MM.1S (cell line): ENCODE data around the gene PDS5B.

Source experiments
- CTCF ChIP-seq: fragments of 300-600 bp; sonication (generic); IDR thresholded peaks from 2 replicates; pipeline ENCODE4 v1.5.1; 2016; ENCODE audit warnings: antibody characterized with exemption, low read length, mixed read lengths
- EZH2 ChIP-seq: fragments of 300-600 bp; sonication (generic); optimal IDR thresholded peaks from 2 replicates; pipeline ENCODE3; 2017; ENCODE audit warnings: low read depth, mild to moderate bottlenecking, antibody characterized with exemption, low read length, mixed read lengths

- no peak for TF ChIP-seq CTCF
- TF ChIP-seq EZH2: no peak
Measured at GRCh38 chr13:32824675-32825074, 238.4 kb downstream of the PDS5B start.
